ENCODE data around the gene EPHA8. TPM values are rescaled to one million over a fixed set of nuclear protein-coding genes. Genes with fewer than 3 reads are reported as not detected.

The EPHA8 gene
- polyA plus RNA-seq, 1 donor (not counting 4 experiments of a cell fraction or from before 2014, with no cell fraction given) = 1.0 TPM

GRCh38 chr1:22540337-22540736 is 23.0 kb upstream of the EPHA8 start:
- no peak overlapping the region for H3K4me2 ChIP-seq (ENCODE audit: control insufficient read depth, extremely low read depth, insufficient read depth, low read depth, low read length)
- DNase-seq (ENCODE audit: low read depth, low spot score) = no peak
- dilution Hi-C loops (cut with MboI; ENCODE audit: extremely low pct_ligation_motif_present, low sequenced_read_pairs) = no loop called here

GRCh38 chr1:22542886-22543285 is 20.4 kb upstream of the EPHA8 start:
- H3K9me3 ChIP-seq (ENCODE audit: control insufficient read depth, low read depth, low read length) = no peaks in the 10 kb centered on the region
- TF ChIP-seq CTCF (optimal IDR thresholded peaks at IDR 0.05 in 1 of 3, IDR thresholded peaks at IDR 0.05 in 1 of 3, conservative IDR thresholded peaks at IDR 0.05 in 1 of 3; ENCODE audit: extremely low read depth in 1 of 3, insufficient read depth in 2 of 3, low read length in 3 of 3) (peak in 1 of 3 experiments; percentile 30), EZH2 (IDR thresholded peaks at IDR 0.05; ENCODE audit: low read length) (no peak)
- H3K9me1 ChIP-seq (ENCODE audit: control insufficient read depth, extremely low read depth, insufficient read depth, low read length) = no peaks in the 10 kb centered on the region
- no peak overlapping the region for H2AFZ ChIP-seq (ENCODE audit: control insufficient read depth, low read length)
- no peaks in the 10 kb centered on the region for H3K36me3 ChIP-seq (ENCODE audit: control insufficient read depth in 2 of 2, extremely low read depth in 1 of 2, insufficient read depth in 2 of 2, low read length in 2 of 2)
- peaks cover 33% of the 10 kb centered on the region for H3K27me3 ChIP-seq (ENCODE audit: control insufficient read depth, extremely low read depth, insufficient read depth, low read length)
- H3K4me3 ChIP-seq (ENCODE audit: control insufficient read depth in 2 of 3, extremely low read depth in 1 of 3, insufficient read depth in 2 of 3, low read depth in 1 of 3, low read length in 3 of 3) = no peak overlapping the region
- dilution Hi-C loops (cut with MboI; ENCODE audit: extremely low pct_ligation_motif_present, low sequenced_read_pairs) = no loop called here
- no peak overlapping the region for H3K27ac ChIP-seq (ENCODE audit: control insufficient read depth, insufficient read depth, low read length)
- no peak for FAIRE-seq
- H3K4me1 ChIP-seq (ENCODE audit: control insufficient read depth, extremely low read depth, insufficient read depth, low read length) = no peaks in the 10 kb centered on the region
- H4K20me1 ChIP-seq (ENCODE audit: control insufficient read depth, extremely low read depth, insufficient read depth, low read length) = no peaks in the 10 kb centered on the region
- H3K9ac ChIP-seq (ENCODE audit: control insufficient read depth, extremely low read depth, insufficient read depth, low read length) = no peak overlapping the region
- H3K79me2 ChIP-seq (ENCODE audit: control insufficient read depth, insufficient read depth, low read length) = no peaks in the 10 kb centered on the region
- no peak overlapping the region for H3K4me2 ChIP-seq (ENCODE audit: control insufficient read depth, extremely low read depth, insufficient read depth, low read depth, low read length)
- no peak for DNase-seq (ENCODE audit: low read depth, low spot score)

More at GRCh38 chr1:22540337-22540736, 23.0 kb upstream of the EPHA8 start:
- Histone ChIP-seq H3K27ac (ENCODE audit: control insufficient read depth, insufficient read depth, low read length) (no peak overlapping the region), H3K4me3 (ENCODE audit: control insufficient read depth in 2 of 3, extremely low read depth in 1 of 3, insufficient read depth in 2 of 3, low read depth in 1 of 3, low read length in 3 of 3) (no peak overlapping the region), H3K9me1 (ENCODE audit: control insufficient read depth, extremely low read depth, insufficient read depth, low read length) (no peaks in the 10 kb centered on the region), H3K4me1 (ENCODE audit: control insufficient read depth, extremely low read depth, insufficient read depth, low read length) (no peaks in the 10 kb centered on the region), H3K9ac (ENCODE audit: control insufficient read depth, extremely low read depth, insufficient read depth, low read length) (no peak overlapping the region), H3K27me3 (ENCODE audit: control insufficient read depth, extremely low read depth, insufficient read depth, low read length) (peaks cover 9% of the 10 kb centered on the region), H3K36me3 (ENCODE audit: control insufficient read depth in 2 of 2, extremely low read depth in 1 of 2, insufficient read depth in 2 of 2, low read length in 2 of 2) (peaks cover 0 to 2% of the 10 kb centered on the region in 2 experiments), H2AFZ (ENCODE audit: control insufficient read depth, low read length) (no peak overlapping the region), H4K20me1 (ENCODE audit: control insufficient read depth, extremely low read depth, insufficient read depth, low read length) (no peaks in the 10 kb centered on the region), H3K79me2 (ENCODE audit: control insufficient read depth, insufficient read depth, low read length) (no peaks in the 10 kb centered on the region), H3K9me3 (ENCODE audit: control insufficient read depth, low read depth, low read length) (no peaks in the 10 kb centered on the region)
- FAIRE-seq = no peak
- TF ChIP-seq EZH2 (IDR thresholded peaks at IDR 0.05; ENCODE audit: low read length) = no peak
- no peak for TF ChIP-seq CTCF (optimal IDR thresholded peaks at IDR 0.05 in 1 of 3, IDR thresholded peaks at IDR 0.05 in 1 of 3, conservative IDR thresholded peaks at IDR 0.05 in 1 of 3; ENCODE audit: extremely low read depth in 1 of 3, insufficient read depth in 2 of 3, low read length in 3 of 3)

Measured in keratinocyte (primary cell).